A549 (cell line): Measurements from ENCODE around the gene PEPD. TPM values are rescaled to one million over a fixed set of nuclear protein-coding genes. Genes with fewer than 3 reads are reported as not detected.

Source experiments
- ATAC-seq, 2 experiments: fragments of 200-7000 bp in 1 of 2; fragments of >200 bp in 1 of 2; cut with Nextera tagmentation in 1 of 2; cut with Tn5 transposase in 1 of 2; 3 replicates each; pipeline versions ENCODE4 v1.8.0 to v1.9.1; 2018 to 2020; ENCODE audit warnings: mild to moderate bottlenecking in 1 of 2, moderate library complexity in 1 of 2
- CTCF ChIA-PET: fragments of 300-600 bp; sonication (Branson Sonifier 250); formaldehyde crosslinking; extraction: SDS; loops from one replicate; lab custom pipeline; 2021; ENCODE audit warnings: antibody characterized with exemption, inconsistent platforms; lab: Yijun Ruan, JAX
- POLR2A ChIA-PET: fragments of 350-600 bp; formaldehyde crosslinking; extraction: SDS; loops from one replicate; lab custom pipeline; 2021; ENCODE audit warnings: antibody characterized with exemption, inconsistent platforms; lab: Yijun Ruan, JAX
- DNase-seq, 2 experiments: peaks; one replicate each; pipeline versions ENCODE4 v3.0.0 to v3.0.0-alpha.2; 2011 to 2016; ENCODE audit warnings: low read depth in 1 of 2, low spot score in 1 of 2
- FAIRE-seq: peaks from 2 replicates; lab custom pipeline; 2011; peaks lifted over from hg19 to GRCh38; lab: Jason Lieb, UNC
- H3K27ac ChIP-seq, 2 experiments: fragments of >200 bp; sonication (Bioruptor Twin); formaldehyde crosslinking; 3 replicates each; pipeline ENCODE4 v1.5.1; 2016 to 2017
- H3K4me1 ChIP-seq: fragments of >200 bp; sonication (Bioruptor Twin); formaldehyde crosslinking; 3 replicates; pipeline ENCODE4 v1.6.1; 2016
- H3K4me2 ChIP-seq: fragments of >200 bp; sonication (Bioruptor Twin); formaldehyde crosslinking; 3 replicates; pipeline ENCODE4 v1.6.1; 2016
- H3K4me3 ChIP-seq: fragments of >200 bp; sonication (Bioruptor Twin); formaldehyde crosslinking; 3 replicates; pipeline ENCODE4 v1.5.1; 2016
- H3K9me3 ChIP-seq: fragments of >200 bp; sonication (Bioruptor Twin); formaldehyde crosslinking; 3 replicates; pipeline ENCODE4 v1.6.1; 2016
- BCL3 ChIP-seq: fragments of >200 bp; sonication (Bioruptor Twin); formaldehyde crosslinking; IDR thresholded peaks from 3 replicates; pipeline ENCODE4 v1.6.1; 2016
- BHLHE40 ChIP-seq: IDR thresholded peaks from 2 replicates; pipeline ENCODE4 v1.6.1; 2012; ENCODE audit warnings: low read depth, low read length, inconsistent platforms
- CBX8 ChIP-seq: fragments of 200-600 bp; sonication (generic); IDR thresholded peaks from 2 replicates; pipeline ENCODE4 v1.6.1; 2016
- CEBPB ChIP-seq, 2 experiments: fragments of >200 bp in 1 of 2; sonication (Bioruptor Twin) in 1 of 2; formaldehyde crosslinking in 1 of 2; IDR thresholded peaks; 2 replicates each; pipeline ENCODE4 v1.6.1; 2012 to 2016
- CHD2 ChIP-seq: fragments of 150-350 bp; IDR thresholded peaks from 2 replicates; pipeline ENCODE4 v1.6.1; 2014; ENCODE audit warnings: low read length; ENCODE audit not compliant: partially characterized antibody
- EHMT2 ChIP-seq: fragments of 200-600 bp; sonication (generic); IDR thresholded peaks from 2 replicates; pipeline ENCODE4 v1.6.1; 2016; ENCODE audit warnings: antibody characterized with exemption, low read depth, mild to moderate bottlenecking, moderate library complexity
- ESRRA ChIP-seq: fragments of 150-350 bp; IDR thresholded peaks from 2 replicates; pipeline ENCODE4 v1.6.1; 2014; ENCODE audit warnings: mild to moderate bottlenecking, low read length, borderline replicate concordance
- FOXS1 ChIP-seq: fragments of 250-450 bp; sonication (Bioruptor Pico); IDR thresholded peaks from 2 replicates; pipeline ENCODE4 v1.5.0; 2020; ENCODE audit warnings: mild to moderate bottlenecking, moderate library complexity
- GATA3 ChIP-seq: IDR thresholded peaks from 2 replicates; pipeline ENCODE4 v1.6.1; 2012; ENCODE audit warnings: borderline replicate concordance
- HES2 ChIP-seq: fragments of >200 bp; sonication (Bioruptor Twin); formaldehyde crosslinking; IDR thresholded peaks from 2 replicates; pipeline ENCODE4 v1.6.1; 2016
- HEYL ChIP-seq: fragments of 250-450 bp; sonication (Bioruptor Pico); IDR thresholded peaks from 2 replicates; pipeline ENCODE4 v1.8.0; 2021; ENCODE audit warnings: mild to moderate bottlenecking, moderate library complexity
- HOXA7 ChIP-seq: fragments of 250-450 bp; sonication (Bioruptor Pico); IDR thresholded peaks from 2 replicates; pipeline ENCODE4 v1.5.0; 2020; ENCODE audit warnings: mild to moderate bottlenecking, moderate library complexity
- HOXB13 ChIP-seq: fragments of 250-450 bp; sonication (Bioruptor Pico); IDR thresholded peaks from 2 replicates; pipeline ENCODE4 v1.5.0; 2020; ENCODE audit warnings: low read depth, mild to moderate bottlenecking, moderate library complexity
- JUNB ChIP-seq: fragments of >200 bp; sonication (Bioruptor Twin); formaldehyde crosslinking; IDR thresholded peaks from 2 replicates; pipeline ENCODE4 v1.6.1; 2016
- MYC ChIP-seq: IDR thresholded peaks from 2 replicates; pipeline ENCODE4 v1.6.1; 2012; ENCODE audit warnings: mild to moderate bottlenecking, inconsistent platforms, low read length, improper control_type of control experiment, borderline replicate concordance
- NFE2L2 ChIP-seq: fragments of 150-350 bp; conservative IDR thresholded peaks from 2 replicates; pipeline ENCODE4 v1.6.1; 2014; ENCODE audit warnings: low read length
- NPAS2 ChIP-seq: fragments of 250-450 bp; sonication (Bioruptor Pico); IDR thresholded peaks from 2 replicates; pipeline ENCODE4 v1.8.0; 2022; ENCODE audit warnings: mild to moderate bottlenecking, moderate library complexity, borderline replicate concordance
- PHF8 ChIP-seq: fragments of 200-600 bp; sonication (generic); IDR thresholded peaks from 2 replicates; pipeline ENCODE4 v1.6.1; 2016; ENCODE audit warnings: low read depth, mild to moderate bottlenecking, antibody characterized with exemption, moderate library complexity, borderline replicate concordance
- POLR2A ChIP-seq: IDR thresholded peaks from 2 replicates; pipeline ENCODE4 v1.6.1; 2012; ENCODE audit warnings: mild to moderate bottlenecking, low read length
- RARB ChIP-seq: fragments of 250-450 bp; sonication (Bioruptor Pico); IDR thresholded peaks from 2 replicates; pipeline ENCODE4 v1.8.0; 2021; ENCODE audit warnings: mild to moderate bottlenecking, moderate library complexity
- SREBF2 ChIP-seq: fragments of 450-650 bp; IDR thresholded peaks from 2 replicates; pipeline ENCODE4 v1.6.1; 2014; ENCODE audit warnings: mild to moderate bottlenecking, moderate library complexity
- ZC3H11A ChIP-seq: fragments of 450-650 bp; IDR thresholded peaks from 2 replicates; pipeline ENCODE4 v1.6.1; 2014; ENCODE audit warnings: antibody characterized with exemption, mild to moderate bottlenecking
- ZNF302 ChIP-seq: fragments of 250-450 bp; sonication (Bioruptor Pico); IDR thresholded peaks from 2 replicates; pipeline ENCODE4 v1.9.0; 2021; ENCODE audit warnings: inconsistent platforms, mild to moderate bottlenecking, moderate library complexity
- whole genome bisulfite sequencing: methylation state at CpG from one replicate; pipeline ENCODE4 v1.1.6; 2017; ENCODE audit errors: missing lambda C conversion rate; 5-methylcytosine and 5-hydroxymethylcytosine counted together
- polyA plus RNA-seq, 4 experiments: library from polyadenylated mRNA; depleted of rRNA in 3 of 4; stranded (reverse); fragments of >200 nt; fragmentation: RNase III in 1 of 4; extraction: RNeasy Plus Mini Kit Qiagen cat#74134 plus additional on column Dnase treatment in 1 of 4; gene quantifications; 2 replicates in 3 of 4; 3 replicates in 1 of 4; pipeline ENCODE4 v1.2.3, GENCODE V29; 2011 to 2017
- TF ChIP-seq, protein P1 (sequence below): fragments of 150-350 bp; IDR thresholded peaks from 2 replicates; pipeline ENCODE4 v1.6.1; 2014; ENCODE audit warnings: low read depth, mild to moderate bottlenecking, low read length
- TF ChIP-seq, protein P2 (sequence below): fragments of 200-600 bp; sonication (generic); IDR thresholded peaks from 2 replicates; pipeline ENCODE4 v1.6.1; 2016; ENCODE audit warnings: antibody characterized with exemption, mild to moderate bottlenecking, moderate library complexity
- TF ChIP-seq, protein P3 (sequence below): IDR thresholded peaks from 2 replicates; pipeline ENCODE4 v1.6.1; 2012; ENCODE audit warnings: low read depth, borderline replicate concordance

Gene PEPD
- polyA plus RNA-seq, 2 of the 4 experiments (the other 2 are of a cell fraction), result 85.5 to 100 TPM

DNA sequence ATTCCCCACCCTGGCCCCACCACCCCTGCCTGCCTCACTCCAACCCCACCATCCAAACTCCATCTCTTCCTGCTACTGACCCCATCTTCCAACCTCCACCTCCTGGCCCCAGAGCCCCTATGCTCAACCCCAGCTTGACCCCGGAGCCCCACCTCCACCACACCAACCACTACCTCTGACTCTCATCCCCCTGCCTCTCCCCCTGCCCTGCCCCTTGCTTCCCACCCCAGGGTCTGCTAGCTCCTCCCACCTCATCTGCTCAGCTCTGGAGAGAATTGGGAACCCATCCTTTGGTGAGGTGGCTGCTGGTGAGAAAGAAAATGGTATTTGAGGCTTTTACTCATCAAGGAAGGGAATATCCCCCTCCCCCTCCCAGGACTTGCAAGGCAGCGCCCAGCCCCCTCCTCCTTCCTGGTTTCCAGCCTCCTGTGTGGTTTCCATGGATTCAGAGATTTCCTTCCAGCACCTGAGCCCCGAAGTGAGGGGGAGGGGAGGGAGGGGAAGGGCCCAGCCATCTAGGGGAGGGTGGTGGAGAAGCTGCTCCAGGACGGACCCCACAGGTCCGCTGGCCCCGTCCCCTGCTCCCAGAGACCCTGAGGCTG, 11.4 kb upstream of the PEPD start:
- TF ChIP-seq NFE2L2, result no peak
- no peak for TF ChIP-seq ZC3H11A
- no peak for TF ChIP-seq CEBPB (IDR thresholded peaks at IDR 0.05)
- no peak for TF ChIP-seq HOXB13 (CRISPR knock-in tag)
- TF ChIP-seq SREBF2, result no peak
- TF ChIP-seq ZNF302, result no peak
- TF ChIP-seq BHLHE40, result no peak
- TF ChIP-seq CBX8, result no peak
- TF ChIP-seq FOXS1 (CRISPR knock-in tag), result no peak
- no peak for TF ChIP-seq ESRRA
- TF ChIP-seq NPAS2 (CRISPR knock-in tag), result no peak
- no peak for ATAC-seq
- no peak for FAIRE-seq
- Histone ChIP-seq H3K4me3 (no peak overlapping the region), H3K4me2 (no peak overlapping the region), H3K27ac (no peak overlapping the region), H3K9me3 (peaks cover 6% of the 10 kb centered on the region; the same call in 2 of the 3 replicates), H3K4me1 (no peaks in the 10 kb centered on the region)
- DNase-seq, result no peak
- CTCF ChIA-PET, result interaction anchor here (0.9 kb wide), 2 partner anchors 10 to 245 kb away, joined by 3 to 4 read pairs; no protein-coding TSS in a partner anchor
- POLR2A ChIA-PET, result no interaction called here
- WGBS, result 1% methylated on average over 5 of the region's 6 CpGs

DNA sequence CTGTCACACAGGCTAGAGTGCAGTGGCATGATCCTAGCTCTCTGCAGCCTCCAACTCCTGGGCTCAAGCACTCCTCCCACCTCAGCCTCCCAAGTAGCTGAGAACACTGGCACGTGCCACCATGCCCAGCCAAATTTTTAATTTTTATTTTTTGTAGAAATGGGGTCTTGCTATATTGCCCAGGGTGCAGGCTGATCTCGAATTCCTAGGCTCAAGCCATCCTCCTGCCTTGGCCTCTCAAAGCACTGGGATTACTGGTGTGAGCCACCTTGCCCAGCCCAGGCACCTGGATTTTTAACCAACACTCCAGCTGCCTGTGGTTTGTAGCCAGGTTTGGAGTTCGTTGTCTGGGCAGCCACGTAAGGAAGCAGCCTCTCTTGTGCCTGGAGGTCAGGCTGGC, 9.3 kb upstream of the PEPD start:
- ChIA-PET POLR2A (interaction anchor here (2.9 kb wide), 1 partner anchor 9 kb away, joined by 13 read pairs; the partner anchor contains the start of gene PEPD), CTCF (interaction anchor here (0.7 to 1.6 kb wide), 9 partner anchors 11 to 331 kb away, joined by 3 to 5 read pairs (median 3); no protein-coding TSS in a partner anchor)
- TF ChIP-seq POLR2A (no peak), RARB (CRISPR knock-in tag) (no peak), JUNB (no peak), GATA3 (no peak)
- no peaks in the 10 kb centered on the region for H3K4me1 ChIP-seq
- H3K4me2 ChIP-seq, result no peak overlapping the region
- no peaks in the 10 kb centered on the region for H3K9me3 ChIP-seq
- DNase-seq (no peak), FAIRE-seq (no peak), ATAC-seq (no peak)
- no peak overlapping the region for H3K27ac ChIP-seq
- H3K4me3 ChIP-seq, result no peak overlapping the region
- 8% methylated on average over 4 of the region's 4 CpGs for WGBS

DNA sequence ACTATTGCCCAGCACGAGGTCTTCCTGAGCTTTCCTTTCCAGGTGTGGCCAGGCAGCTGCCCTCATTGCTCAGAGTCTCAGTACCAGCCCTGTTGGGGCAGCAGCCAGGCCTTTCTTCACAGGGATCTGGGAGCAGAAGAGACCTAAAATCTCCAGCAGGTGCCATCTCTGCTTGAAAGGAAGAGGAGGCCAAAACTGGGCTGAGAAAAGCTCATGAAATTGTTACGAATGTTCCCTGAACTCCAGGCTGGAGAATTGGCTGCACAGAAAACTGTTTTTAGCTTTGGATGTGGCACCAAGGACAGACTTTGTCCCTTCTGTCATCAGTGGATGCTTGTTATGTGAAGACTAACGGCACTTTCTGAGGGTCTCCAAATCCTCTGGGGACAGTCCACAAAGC, 8.7 kb upstream of the PEPD start:
- WGBS, result 4% methylated on average over 3 of the region's 3 CpGs
- ChIA-PET CTCF (interaction anchor here (0.7 to 2.0 kb wide), 9 partner anchors 11 to 331 kb away, joined by 3 to 11 read pairs (median 4); no protein-coding TSS in a partner anchor), POLR2A (interaction anchor here (2.9 kb wide), 1 partner anchor 9 kb away, joined by 13 read pairs; the partner anchor contains the start of gene PEPD)
- Histone ChIP-seq H3K4me2 (no peak overlapping the region), H3K4me1 (no peaks in the 10 kb centered on the region), H3K4me3 (no peak overlapping the region), H3K27ac (no peak overlapping the region), H3K9me3 (no peaks in the 10 kb centered on the region)
- ATAC-seq (no peak), DNase-seq (no peak), FAIRE-seq (no peak)
- TF ChIP-seq ESRRA (no peak), PHF8 (no peak), HOXA7 (CRISPR knock-in tag) (no peak), EHMT2 (no peak), CHD2 (no peak), BCL3 (no peak), MYC (no peak), NFE2L2 (no peak), RARB (CRISPR knock-in tag) (no peak), FOXS1 (CRISPR knock-in tag) (no peak), JUNB (no peak), CBX8 (no peak), HEYL (CRISPR knock-in tag) (no peak), ZNF302 (no peak), HES2 (no peak)
- TF ChIP-seq, protein P1, sequence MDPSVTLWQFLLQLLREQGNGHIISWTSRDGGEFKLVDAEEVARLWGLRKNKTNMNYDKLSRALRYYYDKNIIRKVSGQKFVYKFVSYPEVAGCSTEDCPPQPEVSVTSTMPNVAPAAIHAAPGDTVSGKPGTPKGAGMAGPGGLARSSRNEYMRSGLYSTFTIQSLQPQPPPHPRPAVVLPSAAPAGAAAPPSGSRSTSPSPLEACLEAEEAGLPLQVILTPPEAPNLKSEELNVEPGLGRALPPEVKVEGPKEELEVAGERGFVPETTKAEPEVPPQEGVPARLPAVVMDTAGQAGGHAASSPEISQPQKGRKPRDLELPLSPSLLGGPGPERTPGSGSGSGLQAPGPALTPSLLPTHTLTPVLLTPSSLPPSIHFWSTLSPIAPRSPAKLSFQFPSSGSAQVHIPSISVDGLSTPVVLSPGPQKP, result no peak
- TF ChIP-seq, protein P2, sequence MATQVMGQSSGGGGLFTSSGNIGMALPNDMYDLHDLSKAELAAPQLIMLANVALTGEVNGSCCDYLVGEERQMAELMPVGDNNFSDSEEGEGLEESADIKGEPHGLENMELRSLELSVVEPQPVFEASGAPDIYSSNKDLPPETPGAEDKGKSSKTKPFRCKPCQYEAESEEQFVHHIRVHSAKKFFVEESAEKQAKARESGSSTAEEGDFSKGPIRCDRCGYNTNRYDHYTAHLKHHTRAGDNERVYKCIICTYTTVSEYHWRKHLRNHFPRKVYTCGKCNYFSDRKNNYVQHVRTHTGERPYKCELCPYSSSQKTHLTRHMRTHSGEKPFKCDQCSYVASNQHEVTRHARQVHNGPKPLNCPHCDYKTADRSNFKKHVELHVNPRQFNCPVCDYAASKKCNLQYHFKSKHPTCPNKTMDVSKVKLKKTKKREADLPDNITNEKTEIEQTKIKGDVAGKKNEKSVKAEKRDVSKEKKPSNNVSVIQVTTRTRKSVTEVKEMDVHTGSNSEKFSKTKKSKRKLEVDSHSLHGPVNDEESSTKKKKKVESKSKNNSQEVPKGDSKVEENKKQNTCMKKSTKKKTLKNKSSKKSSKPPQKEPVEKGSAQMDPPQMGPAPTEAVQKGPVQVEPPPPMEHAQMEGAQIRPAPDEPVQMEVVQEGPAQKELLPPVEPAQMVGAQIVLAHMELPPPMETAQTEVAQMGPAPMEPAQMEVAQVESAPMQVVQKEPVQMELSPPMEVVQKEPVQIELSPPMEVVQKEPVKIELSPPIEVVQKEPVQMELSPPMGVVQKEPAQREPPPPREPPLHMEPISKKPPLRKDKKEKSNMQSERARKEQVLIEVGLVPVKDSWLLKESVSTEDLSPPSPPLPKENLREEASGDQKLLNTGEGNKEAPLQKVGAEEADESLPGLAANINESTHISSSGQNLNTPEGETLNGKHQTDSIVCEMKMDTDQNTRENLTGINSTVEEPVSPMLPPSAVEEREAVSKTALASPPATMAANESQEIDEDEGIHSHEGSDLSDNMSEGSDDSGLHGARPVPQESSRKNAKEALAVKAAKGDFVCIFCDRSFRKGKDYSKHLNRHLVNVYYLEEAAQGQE, result no peak
- TF ChIP-seq, protein P3, sequence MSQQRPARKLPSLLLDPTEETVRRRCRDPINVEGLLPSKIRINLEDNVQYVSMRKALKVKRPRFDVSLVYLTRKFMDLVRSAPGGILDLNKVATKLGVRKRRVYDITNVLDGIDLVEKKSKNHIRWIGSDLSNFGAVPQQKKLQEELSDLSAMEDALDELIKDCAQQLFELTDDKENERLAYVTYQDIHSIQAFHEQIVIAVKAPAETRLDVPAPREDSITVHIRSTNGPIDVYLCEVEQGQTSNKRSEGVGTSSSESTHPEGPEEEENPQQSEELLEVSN, result no peak
